ENCODE data around the gene KLF3. TPM values are rescaled to one million over a fixed set of nuclear protein-coding genes. Genes with fewer than 3 reads are reported as not detected.

KLF3 gene
- total and polyA plus RNA-seq, 2 experiments from 2014 or later: 68.4 to 77.3 TPM

DNA sequence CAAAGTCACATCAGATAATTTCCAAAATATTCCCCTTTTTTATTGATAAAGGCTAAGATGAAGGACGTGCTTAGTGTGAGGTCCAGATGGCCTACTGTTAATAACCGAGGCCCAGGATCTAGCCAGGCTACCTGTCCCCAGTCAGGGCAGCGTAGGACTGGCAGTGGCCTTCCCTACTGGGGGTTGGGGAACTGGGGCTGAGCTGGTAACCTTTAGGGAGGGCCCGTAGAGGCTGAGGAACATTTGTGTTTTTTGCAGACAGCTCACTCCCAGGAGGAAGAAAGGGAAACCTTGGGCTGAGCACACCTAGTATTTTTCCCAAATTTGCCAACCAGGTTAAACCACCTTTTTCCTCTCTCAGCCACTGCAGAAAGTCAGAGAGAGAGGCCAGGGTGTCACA lies 59.1 kb downstream of the KLF3 start:
- no peak for TF ChIP-seq EZH2phosphoT487 (IDR thresholded peaks at IDR 0.05; ENCODE audit: low read depth, severe bottlenecking, unreplicated experiment)
- TF ChIP-seq EZH2 (IDR thresholded peaks at IDR 0.05; ENCODE audit: borderline replicate concordance): no peak
- TF ChIP-seq CTCF (IDR thresholded peaks at IDR 0.05; ENCODE audit: poor library complexity): no peak
- no peak overlapping the region for H3K4me2 ChIP-seq
- no peaks in the 10 kb centered on the region for H3K36me3 ChIP-seq (replicated peaks; ENCODE audit: insufficient read depth, low read depth)
- H3K9me3 ChIP-seq (ENCODE audit: low read depth): no peaks in the 10 kb centered on the region
- WGBS (ENCODE audit: low lambda C conversion rate, missing lambda C conversion rate): 79% methylated on average over 4 of the region's 4 CpGs
- no peaks in the 10 kb centered on the region for H3K4me1 ChIP-seq (ENCODE audit: insufficient read depth)
- no peak for DNase-seq (ENCODE audit: low spot score)
- H4K20me1 ChIP-seq (ENCODE audit: insufficient read depth, poor library complexity, severe bottlenecking): no peaks in the 10 kb centered on the region
- no peak overlapping the region for H2AFZ ChIP-seq
- no peak overlapping the region for H3K27ac ChIP-seq
- no peak overlapping the region for H3K4me3 ChIP-seq
- H3K9me2 ChIP-seq (replicated peaks; ENCODE audit: insufficient read depth): no peaks in the 10 kb centered on the region
- H3K79me2 ChIP-seq: no peaks in the 10 kb centered on the region
- H3K27me3 ChIP-seq: no peaks in the 10 kb centered on the region

GRCh38 chr4:38723726-38724474 lies 59.9 kb downstream of the KLF3 start:
- Histone ChIP-seq H3K79me2 (no peaks in the 10 kb centered on the region), H3K36me3 (replicated peaks; ENCODE audit: insufficient read depth, low read depth) (no peaks in the 10 kb centered on the region), H3K4me2 (no peak overlapping the region), H3K27me3 (no peaks in the 10 kb centered on the region), H3K27ac (no peak overlapping the region), H3K9me2 (replicated peaks; ENCODE audit: insufficient read depth) (no peaks in the 10 kb centered on the region), H2AFZ (no peak overlapping the region), H3K9me3 (ENCODE audit: low read depth) (no peaks in the 10 kb centered on the region), H3K4me1 (ENCODE audit: insufficient read depth) (no peaks in the 10 kb centered on the region), H3K4me3 (no peak overlapping the region), H4K20me1 (ENCODE audit: insufficient read depth, poor library complexity, severe bottlenecking) (no peaks in the 10 kb centered on the region)
- TF ChIP-seq EZH2 (IDR thresholded peaks at IDR 0.05; ENCODE audit: borderline replicate concordance) (no peak), EZH2phosphoT487 (IDR thresholded peaks at IDR 0.05; ENCODE audit: low read depth, severe bottlenecking, unreplicated experiment) (no peak), CTCF (IDR thresholded peaks at IDR 0.05; ENCODE audit: poor library complexity) (no peak)
- peak; percentile 26 for DNase-seq (ENCODE audit: low spot score)
- 61% methylated on average over 7 of the region's 7 CpGs for WGBS (ENCODE audit: low lambda C conversion rate, missing lambda C conversion rate)

DNA sequence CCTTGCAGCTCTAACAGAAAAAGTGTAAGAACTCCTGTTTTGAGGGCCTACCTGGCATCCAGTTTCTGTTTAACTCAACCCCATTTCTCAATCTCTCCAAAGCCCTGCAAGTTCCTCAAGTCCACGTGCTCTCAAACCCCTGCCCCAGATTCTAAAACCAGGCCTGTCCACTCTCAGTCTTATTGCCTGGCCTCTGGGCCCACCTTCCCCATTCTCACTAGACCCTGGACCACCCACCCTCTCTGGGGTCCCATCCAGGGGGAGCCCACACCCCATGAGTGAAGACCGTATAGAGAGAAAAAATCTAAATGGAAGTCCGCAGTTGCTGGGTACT lies 60.4 kb downstream of the KLF3 start:
- H3K27me3 ChIP-seq: no peaks in the 10 kb centered on the region
- H3K9me2 ChIP-seq (replicated peaks; ENCODE audit: insufficient read depth): no peaks in the 10 kb centered on the region
- no peaks in the 10 kb centered on the region for H3K9me3 ChIP-seq (ENCODE audit: low read depth)
- H3K36me3 ChIP-seq (replicated peaks; ENCODE audit: insufficient read depth, low read depth): no peaks in the 10 kb centered on the region
- H3K4me2 ChIP-seq: no peak overlapping the region
- H2AFZ ChIP-seq: no peak overlapping the region
- no peak overlapping the region for H3K27ac ChIP-seq
- H3K4me3 ChIP-seq: no peak overlapping the region
- WGBS (ENCODE audit: low lambda C conversion rate, missing lambda C conversion rate): 87% methylated on average over 3 of the region's 3 CpGs
- no peaks in the 10 kb centered on the region for H3K79me2 ChIP-seq
- no peak for DNase-seq (ENCODE audit: low spot score)
- no peak for TF ChIP-seq EZH2 (IDR thresholded peaks at IDR 0.05; ENCODE audit: borderline replicate concordance)
- TF ChIP-seq CTCF (IDR thresholded peaks at IDR 0.05; ENCODE audit: poor library complexity): no peak
- TF ChIP-seq EZH2phosphoT487 (IDR thresholded peaks at IDR 0.05; ENCODE audit: low read depth, severe bottlenecking, unreplicated experiment): no peak
- H3K4me1 ChIP-seq (ENCODE audit: insufficient read depth): no peaks in the 10 kb centered on the region
- H4K20me1 ChIP-seq (ENCODE audit: insufficient read depth, poor library complexity, severe bottlenecking): no peaks in the 10 kb centered on the region

Data from hepatocyte (in vitro differentiated cells).